Middle frontal gyrus (tissue), 1 donor: Measurements from ENCODE around the gene PPP1R16B.
A peak's percentile ranks its signal among the peaks of the same experiment; 100 is the strongest.

Experiments
- DNase-seq: peaks from one replicate; pipeline ENCODE4 v3.0.0-alpha.2; 2015; ENCODE audit warnings: low spot score; ENCODE audit errors: extremely low spot score

The PPP1R16B gene

DNA sequence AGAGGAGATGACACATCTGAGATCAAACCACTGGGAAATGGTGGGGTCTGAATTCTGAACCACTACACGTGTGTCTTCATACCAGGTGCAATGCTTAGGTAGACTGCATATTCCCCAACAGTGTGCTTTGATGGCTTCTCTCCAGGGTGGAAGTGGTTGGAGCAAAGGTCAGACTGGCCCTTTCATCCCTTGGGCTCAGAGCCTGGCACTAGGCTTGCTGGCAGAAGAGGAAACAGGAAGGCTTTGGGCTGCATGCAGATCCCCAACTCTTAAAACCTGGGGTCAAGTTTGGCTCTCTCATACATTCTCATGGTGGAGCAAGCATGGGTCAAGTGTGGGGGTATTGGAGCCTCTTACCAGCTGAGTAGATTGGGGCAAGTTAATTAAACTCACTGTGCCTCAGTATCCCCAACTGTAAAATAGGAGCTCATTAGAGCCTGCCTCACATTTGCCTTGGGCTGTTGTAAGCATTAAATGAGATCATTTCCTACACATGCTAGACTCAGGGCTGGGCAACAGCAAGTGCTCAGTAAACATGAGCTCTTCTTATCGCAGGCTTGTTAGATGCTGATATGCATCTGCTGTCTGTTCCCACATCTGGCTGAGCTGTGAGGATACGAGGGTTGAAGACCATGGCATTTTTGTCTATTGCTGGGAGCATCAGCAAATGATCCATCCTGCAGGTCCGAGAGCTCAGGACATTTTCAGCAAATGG lies 69.1 kb downstream of the PPP1R16B start:
- DNase-seq, result no peak

DNA sequence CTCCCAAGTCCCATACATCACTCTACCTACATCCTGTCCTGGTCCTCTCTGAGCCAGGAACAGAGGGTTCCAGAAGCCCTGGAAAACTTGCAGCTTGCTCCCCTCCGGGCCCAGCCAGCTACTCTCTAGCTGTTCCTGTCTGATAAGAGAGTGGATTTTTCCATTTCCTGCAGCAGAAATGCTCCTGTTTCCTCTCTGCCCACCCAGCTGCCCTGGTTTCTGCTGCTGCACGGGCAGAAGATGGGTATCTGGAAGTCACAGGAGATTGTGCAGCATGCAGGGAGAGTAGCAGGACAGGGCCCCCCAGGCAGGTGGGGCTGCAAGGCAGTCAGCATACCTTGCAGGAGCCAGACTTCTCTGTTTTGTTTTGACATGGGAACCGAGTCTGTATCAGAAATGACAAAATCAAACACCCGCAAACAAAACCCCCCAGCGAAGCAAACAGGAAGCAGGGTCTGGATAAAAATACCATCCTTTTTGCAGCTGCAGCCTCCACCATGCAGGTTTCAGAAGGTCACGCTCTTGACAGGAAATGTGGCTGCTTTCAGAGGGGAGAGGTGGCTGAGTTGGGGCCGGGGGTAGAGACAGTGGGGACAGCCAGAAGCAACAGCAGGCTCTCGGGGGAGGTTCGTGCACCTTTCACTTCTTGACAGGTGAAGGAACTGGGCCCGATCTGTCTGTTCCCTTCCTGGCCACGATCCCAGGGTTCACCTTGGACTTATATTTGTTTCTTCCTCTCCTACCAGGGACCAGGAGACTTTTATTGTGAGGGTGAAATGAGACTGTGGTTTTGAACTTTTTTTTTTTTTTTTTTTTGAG lies 69.9 kb downstream of the PPP1R16B start:
- DNase-seq, result no peak

DNA sequence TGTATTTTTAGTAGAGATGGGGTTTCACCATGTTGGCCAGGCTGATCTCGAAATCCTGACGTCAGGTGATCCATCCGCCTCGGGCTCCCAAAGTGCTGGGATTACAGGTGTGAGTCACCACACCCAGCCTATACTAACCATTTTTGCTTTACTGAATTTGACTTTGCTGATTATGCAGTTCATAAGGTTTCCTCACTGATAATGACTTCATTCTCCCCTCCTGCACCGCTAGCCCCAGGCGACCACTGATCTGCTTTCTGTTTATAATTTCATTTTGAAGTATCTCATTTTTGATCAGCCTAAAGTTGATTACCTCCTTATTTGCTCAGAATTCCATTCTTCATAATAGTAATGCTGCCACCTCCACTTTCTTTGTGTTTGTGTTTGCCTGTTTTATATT lies 72.0 kb downstream of the PPP1R16B start:
- no peak for DNase-seq

DNA sequence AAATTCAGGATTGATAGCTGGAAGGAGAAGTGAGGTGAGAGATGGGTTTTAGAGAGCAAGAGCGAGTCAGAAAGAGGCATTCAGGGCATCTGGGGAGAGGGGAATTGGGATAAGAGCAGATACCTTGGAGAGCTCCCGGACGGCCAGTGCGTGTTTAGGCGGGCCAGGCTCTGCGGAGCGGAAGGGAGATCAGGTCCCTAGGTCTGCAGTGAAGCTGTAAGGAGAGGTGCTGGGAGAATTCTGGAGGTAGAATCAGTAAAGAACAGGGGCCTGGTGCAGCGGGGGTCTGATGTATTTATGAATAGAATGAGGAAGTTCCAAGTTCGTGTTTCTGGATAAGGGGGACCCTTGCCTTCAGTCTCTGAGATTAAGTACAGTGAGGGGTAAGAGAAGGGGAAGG lies 73.4 kb downstream of the PPP1R16B start:
- DNase-seq, result no peak

DNA sequence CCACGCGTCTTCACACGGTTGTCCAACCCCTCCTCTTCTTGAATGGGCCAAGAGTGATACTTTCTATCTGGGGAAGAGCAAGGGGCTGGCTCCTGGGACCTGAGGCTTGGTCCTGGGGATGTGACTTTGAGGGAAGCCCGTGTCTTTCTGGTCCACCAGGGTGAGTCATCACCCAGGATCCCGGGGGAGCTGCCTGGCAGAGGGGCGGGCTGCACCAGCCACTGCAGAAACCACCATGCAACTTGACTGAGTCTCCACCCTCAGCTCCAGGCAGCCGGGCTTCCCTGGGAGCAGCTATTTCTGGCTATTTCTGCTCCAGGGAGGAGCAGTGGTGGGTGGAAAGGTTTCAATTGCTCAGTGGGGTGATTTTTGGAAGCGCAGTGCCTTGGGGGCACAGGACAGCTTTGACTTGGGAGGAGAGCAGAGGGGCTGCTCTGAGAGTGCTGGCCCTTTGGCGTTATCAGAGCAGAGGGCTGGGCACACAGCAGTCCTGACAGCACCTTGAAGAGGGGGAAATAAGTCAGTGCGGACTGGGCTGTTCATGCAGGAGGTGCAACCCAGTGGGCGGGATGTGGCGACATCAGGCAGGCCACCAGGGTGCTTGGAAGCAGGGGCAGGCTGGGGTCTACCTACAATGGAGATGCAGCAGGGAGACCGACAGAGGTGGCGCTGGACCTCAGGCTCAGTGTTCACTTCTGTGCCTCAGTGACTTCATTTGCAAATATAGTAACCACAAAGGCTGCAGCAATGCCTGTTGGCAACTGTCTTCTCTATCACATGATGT lies 75.6 kb downstream of the PPP1R16B start:
- DNase-seq, result no peak

DNA sequence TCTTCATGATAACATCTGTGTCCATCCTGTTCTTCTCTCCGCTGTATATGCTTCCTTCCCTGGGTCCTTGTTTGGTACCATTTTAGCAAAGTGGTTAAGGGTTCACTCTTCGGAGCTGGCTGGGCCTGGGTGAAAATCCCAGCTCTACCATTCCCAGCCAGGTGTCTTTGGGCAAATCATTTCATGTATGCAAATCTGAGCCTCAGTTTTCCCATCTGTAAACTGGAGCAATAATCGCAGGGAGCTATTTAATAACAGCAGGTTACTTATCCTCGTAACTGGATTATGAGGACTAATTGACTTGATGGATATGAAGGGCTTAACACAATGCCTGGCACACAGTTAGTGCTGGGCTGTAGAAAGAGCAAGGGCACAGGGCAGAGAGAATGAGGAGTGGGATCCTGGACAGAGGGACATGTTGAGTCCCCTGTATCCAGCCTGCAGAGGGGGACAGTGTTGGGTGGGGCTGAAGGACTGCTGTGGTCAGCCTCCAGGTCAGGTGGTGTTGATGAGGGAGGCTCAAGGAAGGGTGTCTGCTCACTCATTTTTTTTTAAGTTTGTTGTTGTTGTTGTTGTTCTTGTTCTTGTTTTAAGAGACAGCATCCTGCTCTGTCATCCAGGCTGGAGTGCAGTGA lies 76.4 kb downstream of the PPP1R16B start:
- no peak for DNase-seq

DNA sequence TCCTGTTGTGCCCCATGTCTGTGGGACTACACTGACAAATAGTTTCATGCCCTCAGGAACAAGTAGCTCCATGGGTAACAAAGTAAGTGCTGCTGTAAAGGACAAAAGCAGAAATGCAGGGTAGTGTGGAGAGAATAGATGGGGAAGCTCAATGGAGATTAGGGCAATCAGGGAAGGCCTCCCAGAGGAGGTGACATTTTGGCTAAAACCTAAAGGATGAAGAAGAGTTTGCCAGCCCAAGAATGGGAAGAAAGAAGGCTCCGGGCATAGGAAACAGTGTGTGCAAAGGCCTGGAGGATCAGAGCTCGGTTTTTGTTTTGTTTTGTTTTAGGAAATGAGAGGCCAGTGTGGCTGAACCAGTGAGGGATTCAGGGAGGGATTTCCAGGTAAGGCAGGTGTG lies 77.1 kb downstream of the PPP1R16B start:
- no peak for DNase-seq

DNA sequence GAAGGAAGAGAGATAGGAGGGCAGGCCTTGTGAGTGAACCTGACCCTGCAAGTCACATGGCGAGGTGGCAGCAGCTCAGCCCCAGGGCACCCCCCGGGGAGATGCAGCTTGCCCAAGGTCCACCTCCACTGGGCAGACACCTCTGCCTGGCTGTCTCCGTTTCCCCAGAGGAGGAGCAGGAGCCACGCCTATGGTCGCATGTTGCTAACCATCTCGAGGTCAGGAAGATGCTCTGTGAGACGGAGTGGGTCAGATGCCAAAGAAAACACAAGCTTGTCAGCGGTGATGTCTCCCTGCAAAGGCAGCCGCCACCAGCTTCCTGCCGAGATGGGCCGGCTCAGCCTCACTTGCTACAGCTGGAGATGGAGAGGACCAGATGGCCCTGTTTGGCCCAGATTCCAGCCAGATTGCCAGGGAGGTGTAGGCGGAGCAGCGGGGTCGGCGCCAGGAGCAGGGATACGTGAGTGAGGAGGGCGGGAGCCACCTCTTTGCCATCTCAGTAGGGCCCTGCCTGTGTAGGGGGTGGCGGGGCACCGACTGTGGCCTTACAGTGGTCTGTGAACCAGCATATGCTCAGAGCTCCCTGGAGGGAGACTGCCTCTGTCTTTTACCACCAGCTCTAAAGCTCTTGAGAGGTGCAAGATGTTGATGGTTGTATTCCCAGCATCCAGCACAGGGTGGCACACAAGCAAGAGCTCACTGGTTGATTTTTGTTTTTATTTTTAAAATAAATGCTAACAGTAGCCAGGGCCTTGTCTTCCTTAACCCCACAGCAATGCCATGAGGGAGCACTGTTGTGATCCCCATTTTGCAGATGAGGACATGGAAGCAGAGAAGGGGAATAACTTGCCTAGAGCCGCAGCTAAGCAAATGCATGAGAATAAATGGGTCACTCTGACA lies 77.8 kb downstream of the PPP1R16B start:
- peak; percentile 52 for DNase-seq

DNA sequence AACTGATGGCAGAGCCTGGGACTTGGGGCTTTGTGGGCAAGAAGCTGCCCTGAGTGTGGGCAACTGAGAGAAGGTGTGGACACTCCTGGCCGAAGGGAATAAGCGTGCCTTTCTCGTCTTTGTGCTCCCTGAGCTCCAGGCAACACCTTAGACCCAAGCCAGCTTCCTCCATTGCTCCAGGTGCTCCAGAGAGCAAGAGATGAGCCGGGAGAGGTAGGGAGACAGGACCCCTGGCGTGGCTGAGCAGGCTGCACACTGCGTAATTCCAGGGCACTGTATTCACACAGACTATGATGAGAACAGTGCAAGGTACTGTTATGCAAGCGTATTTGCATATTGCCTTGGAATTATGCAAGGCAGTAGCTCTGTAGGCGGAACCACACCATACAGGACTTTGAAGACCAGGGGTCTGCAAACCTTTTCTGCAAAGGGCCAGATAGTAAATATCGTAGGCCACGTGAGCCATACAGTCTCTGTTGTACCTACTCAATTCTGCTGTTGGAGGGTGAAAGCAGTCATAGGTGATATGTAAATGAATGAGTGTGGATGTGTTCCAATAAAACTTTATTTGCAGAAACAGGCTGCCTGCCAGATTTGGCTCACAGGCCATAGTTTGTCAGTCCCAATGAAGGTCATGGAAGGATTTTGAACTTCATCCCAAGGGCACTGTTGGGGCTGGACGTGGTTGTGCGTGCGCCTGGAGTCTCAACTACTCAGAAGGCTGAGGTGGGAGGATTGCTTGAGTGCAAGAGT lies 78.7 kb downstream of the PPP1R16B start:
- DNase-seq, result no peak

DNA sequence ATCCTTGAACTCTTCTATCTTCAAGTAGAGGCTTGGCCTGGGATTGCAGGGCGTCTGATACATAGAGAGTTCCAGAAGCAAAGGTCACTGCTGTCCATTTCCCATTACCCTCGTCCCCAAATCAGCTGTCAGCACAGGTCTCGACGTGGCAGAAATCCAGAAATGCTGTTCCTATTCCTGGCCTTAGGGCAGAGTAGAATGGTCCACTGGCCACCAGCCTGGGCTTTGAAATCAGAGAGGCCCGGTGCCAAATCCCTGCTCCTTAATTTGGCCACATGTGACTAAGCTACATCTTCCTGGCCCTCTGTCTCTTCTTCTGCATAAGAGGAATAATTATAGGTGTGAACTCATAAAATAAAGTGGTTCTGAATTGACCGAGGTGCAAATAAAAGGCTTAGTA lies 79.9 kb downstream of the PPP1R16B start:
- DNase-seq, result no peak

DNA sequence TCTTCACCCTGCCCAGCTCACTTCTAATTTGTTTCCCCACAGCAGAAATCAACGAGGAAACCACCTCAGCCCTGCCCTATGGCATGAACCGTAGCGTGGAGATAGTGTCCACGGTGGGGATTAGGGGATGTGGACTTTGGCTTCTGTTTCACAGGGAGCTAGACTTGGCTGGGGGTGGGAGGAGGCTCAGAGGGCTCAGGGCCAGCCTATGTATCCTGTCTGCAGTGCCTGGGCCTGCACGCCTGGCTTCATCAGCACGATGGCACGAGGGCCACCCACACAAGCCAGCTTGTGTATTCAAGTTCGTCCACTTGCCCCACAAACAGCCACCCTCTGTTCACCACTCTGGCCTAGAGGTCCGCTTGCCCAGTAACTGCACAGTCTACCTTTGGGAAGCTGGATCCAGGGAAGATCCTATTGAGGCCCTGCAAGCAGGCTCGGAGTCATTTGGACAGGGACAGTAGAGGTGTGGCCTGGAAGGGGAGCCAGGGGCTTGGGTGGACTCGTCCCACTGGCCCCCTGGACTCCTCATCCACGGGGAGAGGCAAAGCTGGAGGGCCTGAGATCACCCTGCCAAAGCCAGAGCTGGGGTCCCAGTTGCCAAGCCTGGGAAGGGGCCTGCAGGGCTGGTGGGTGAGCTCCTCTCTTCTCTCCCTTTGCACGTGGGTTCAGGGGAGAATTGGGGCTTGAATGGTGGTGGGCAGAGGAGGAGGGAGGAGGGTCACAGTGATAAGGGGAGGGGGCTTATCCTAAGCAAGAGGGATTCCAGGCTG lies 82.7 kb downstream of the PPP1R16B start:
- DNase-seq, result no peak

DNA sequence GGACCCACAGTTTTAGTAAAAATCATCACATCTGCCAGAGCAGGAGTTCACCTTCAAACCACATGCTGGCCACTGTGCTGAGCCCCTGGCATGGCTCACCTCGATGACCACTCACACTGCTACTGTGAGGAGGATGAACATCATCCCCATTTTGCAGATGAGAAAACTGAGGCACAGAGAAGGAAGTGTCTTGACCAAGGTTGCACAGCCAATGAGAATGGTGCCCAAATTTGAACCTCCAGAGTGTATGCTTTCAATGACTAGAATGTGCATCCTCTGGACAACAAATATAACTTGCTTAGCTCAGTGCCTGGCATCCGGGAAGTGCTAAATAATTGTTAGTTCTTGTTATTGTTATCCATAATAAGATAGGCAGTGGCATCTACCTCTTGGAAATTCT lies 83.6 kb downstream of the PPP1R16B start:
- no peak for DNase-seq

DNA sequence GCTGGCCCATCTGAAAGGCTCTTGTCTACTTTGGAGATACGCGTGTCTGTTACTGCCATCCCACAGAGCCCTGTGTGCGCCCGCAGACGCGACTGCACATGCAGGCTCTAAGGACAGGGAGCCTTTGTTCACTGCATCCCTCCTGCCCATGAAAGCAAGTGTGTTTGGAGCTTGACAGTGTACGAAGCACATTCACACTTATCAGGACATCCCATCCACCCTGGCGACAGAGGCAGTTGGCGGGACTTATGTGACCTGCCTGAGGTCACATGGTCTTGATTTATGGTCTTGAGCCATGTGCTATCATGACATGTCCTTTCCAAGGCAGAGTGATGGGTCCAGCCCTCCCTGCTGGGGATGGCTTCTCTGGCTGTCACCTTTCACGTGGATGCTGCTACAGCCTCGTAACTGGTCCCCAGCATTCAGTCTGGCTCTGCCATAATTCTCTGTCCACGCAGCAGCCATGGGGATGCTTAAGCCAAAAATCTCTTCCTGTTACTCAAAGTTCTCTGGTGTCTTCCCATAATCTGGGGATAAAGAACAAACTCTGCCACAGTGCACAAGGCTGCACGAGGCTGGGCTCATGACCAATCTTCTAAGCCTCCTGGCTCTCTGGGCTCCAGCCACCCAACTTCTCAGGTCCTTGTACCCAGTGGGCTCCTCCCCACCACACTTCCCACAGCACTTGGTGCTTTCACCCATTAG lies 84.4 kb downstream of the PPP1R16B start:
- DNase-seq, result peak; percentile 60

DNA sequence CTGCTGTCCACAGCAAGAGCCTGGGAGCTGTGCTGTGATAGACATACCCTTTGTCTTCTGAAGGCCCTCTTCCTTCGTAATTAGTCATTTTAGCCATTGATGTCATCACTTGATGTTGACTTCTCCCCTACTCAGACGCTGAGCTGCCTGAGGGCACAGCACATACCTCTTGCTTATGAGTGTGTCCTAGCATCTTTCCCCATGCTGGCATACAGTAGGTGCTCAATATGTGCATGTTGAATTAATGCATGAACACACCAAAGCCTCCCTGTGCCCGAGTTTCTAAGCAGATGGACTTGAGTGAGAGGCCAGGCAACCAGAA lies 85.0 kb downstream of the PPP1R16B start:
- no peak for DNase-seq

DNA sequence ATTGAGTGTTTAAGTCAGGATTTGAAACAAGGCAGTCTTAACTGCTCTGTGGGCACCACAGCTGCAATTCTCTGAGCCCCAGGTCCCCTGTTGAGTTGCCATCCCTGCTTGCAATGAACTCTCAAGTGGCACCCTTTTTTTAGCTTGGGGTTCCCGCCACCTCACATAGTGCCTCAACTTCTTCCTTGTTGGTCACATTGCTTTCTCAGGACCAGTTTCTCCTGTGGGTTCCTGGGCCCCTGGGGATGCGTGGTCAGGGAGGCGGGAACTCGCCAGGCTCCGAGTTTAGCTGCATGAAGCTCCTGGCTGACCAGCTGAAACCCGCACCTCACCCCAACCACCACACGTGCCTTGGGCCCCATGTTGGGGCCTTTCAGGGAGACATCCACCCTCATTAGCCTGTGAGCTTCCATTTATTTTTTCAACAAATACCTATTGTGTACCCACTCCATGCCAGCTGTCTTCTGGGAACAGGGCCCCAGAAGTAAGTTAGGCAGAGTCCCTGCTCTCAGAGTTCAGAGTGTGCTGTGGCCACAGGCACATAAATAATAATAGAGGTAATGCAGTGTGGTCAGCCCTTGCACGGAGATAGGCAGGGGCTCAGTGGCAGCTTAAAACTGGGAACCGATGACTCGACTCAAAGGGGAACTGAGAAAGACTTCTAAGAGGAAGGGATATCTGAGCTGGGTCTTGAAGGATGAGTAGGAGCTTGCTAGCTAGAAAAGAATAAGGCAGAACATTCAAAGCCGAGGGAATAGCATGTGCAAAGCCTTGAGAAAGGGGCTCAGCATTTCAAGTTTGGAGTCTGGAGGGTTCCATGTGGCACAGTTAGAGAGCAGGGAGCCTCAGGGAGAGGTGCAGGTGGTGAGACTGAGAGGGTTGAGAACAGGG lies 86.8 kb downstream of the PPP1R16B start:
- no peak for DNase-seq

DNA sequence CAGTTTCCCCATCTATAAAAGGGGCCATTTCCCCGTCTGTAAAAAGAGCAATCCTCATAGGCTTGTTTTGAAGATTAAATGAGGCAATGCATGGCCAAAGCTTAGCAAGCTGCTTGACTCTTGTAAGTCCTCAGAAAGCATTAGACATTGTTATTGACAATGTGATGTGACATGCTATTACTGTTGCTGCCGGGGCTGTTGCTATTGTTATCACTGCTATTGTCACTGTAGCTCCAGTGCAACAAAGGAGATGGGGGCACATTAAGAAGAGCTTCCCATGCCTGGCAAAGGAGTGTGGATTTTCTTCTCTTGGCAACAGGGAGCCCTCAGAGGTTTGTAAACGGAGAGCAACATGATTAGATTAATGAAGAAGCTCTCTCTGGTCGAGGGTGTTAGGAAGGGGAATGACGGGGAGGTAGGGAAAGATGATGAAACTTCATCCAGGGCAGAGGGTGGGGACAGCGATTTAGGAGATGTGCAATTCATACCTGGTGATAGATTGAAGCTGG lies 87.6 kb downstream of the PPP1R16B start:
- no peak for DNase-seq

DNA sequence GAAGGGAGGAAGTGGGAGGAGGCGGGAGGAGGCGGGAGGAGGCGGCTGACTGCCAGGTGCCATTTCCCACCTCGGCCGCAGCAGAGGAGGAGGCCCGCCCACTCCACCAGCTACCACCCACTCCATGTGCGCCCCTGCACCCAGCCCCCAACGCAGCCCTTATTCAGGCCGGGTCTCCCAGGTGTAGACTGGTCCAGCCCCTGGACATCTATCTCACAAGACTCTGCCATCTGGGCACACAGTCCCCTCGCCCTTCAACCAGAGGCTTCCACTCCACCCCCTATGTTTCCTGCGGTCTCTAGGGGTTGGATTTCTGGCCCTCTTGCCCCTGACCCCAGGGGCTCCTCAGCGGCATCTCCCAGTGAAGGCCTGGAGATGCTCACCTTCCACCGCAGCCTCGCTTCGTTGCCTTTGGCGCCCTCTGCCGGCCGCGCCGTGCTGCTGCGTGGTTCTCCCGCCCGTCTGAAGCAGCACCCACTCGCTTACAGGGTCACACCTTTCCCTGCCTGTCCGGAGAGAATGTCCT lies 88.1 kb downstream of the PPP1R16B start:
- DNase-seq, result no peak
